Fibroblast of mammary gland (primary cell): ENCODE results near the gene GAP43.

Source experiments
- DNase-seq: peaks from one replicate; pipeline ENCODE4 v3.0.0-alpha.2; 2010; ENCODE audit warnings: low read depth
- H3K4me3 ChIP-seq: 2 replicates; pipeline ENCODE4 v1.5.1; 2011; ENCODE audit warnings: low read depth, mild to moderate bottlenecking, low read length, moderate library complexity; ENCODE audit not compliant: control insufficient read depth
- CTCF ChIP-seq: conservative IDR thresholded peaks from 2 replicates; pipeline ENCODE4 v1.5.1; 2011; ENCODE audit warnings: low read depth, low read length, inconsistent platforms; ENCODE audit not compliant: control insufficient read depth, insufficient read depth

The GAP43 gene

GRCh38 chr3:115648559-115648958 lies 25.2 kb downstream of the GAP43 start:
- no peak for TF ChIP-seq CTCF
- DNase-seq, result peak; percentile 63
- H3K4me3 ChIP-seq, result no peak overlapping the region

DNA sequence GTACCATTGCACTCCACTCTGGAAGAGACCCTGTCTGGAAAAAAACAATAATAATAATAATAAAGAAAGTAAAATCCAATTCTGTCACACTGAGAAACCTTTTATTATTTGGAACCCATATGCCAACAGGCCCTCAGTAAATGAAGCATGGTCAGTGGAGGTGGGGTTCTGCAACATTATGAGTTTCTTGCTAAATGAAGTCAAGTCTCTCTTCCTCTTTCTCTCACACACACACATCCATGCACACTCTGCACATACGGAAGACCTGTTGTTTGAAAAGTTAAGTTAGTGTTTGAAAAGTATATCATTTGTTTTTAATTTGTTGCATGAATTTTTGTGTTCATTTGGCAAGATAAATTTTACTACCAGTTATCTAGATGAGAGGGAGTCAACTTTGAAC lies 27.8 kb downstream of the GAP43 start:
- no peak for DNase-seq
- no peak for TF ChIP-seq CTCF
- no peak overlapping the region for H3K4me3 ChIP-seq

DNA sequence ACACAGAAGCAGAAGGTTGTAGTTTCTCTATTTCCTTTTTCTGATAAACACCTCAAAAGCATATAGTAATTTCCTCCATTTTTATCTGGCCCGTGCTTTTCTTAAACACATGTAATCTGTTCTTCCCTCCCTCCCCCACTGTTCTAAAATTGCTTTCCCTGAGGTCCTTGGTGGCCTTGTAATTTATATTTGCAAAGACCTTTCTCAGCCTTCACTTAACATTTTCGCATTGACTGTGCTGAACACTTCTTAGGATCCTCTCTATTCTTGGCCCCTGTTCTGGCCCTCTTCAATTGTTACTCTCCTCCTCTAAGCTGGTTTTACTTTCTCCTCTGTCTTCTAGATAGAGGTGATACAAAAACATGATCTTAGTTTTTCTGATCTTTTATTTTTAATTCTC lies 28.3 kb downstream of the GAP43 start:
- no peak for TF ChIP-seq CTCF
- no peak overlapping the region for H3K4me3 ChIP-seq
- DNase-seq, result no peak

DNA sequence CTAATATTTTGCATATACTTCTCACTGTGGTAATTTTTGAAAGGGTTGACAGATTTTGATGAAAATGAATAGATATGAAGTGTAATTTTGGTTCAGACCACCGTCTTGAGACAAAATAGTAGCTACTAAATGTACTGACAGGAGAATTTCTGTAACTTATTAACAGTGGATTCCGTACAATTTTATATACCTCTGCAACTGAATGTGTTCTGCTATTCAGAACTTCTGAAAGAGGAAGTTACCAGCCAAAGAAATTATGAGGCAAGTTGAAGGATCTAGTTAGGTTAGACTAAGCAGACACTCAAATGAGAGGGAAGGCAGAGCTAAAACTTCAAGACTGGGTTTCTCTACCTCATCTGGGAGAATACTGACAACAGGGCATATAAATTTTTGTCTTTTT lies 29.4 kb downstream of the GAP43 start:
- H3K4me3 ChIP-seq, result no peak overlapping the region
- no peak for DNase-seq
- no peak for TF ChIP-seq CTCF

DNA sequence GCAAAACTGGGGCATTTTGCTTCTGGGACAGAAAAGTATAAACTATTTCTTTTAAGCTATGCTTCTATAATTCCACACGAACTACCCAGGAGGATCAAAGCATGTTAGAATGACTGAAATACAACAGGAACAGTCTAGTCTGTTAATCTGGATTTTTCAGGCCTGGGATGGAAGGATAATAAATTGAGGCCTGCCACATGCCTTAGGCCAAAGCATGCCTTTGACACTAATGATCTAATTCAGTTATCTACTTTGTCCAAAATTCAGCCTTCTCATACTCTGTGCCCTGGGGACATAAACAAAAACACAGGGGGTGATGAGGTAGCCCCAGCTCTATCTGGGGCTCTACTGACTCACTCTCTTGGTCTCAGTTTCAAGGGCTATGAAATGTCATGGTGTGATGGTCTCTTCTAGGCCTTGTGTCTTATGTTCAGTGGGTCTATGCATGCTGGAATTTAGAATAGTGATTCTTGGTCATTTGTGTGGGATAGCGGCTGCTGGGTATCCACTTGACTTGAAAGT lies 32.5 kb downstream of the GAP43 start:
- TF ChIP-seq CTCF, result no peak
- H3K4me3 ChIP-seq, result no peak overlapping the region
- DNase-seq, result peak; percentile 14

DNA sequence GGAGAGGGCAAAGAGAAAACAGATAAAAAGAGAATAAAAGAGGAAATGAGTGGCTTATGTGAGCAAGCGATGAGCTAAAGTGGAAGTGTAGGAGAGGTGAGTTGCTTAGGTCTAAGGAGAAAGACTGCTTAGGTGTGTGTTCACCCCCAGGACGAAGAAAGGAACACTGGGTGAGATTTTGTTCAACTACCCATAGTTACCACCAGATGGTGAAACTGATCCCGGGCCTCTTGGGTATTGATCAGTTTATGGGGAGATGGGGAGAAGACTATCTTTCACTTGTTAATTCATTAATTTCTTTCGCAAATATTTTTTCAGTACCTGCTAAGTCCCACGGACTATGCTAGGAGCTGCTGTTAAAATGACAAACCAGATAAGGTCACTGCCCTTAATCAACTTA lies 33.9 kb downstream of the GAP43 start:
- DNase-seq, result no peak
- no peak overlapping the region for H3K4me3 ChIP-seq
- no peak for TF ChIP-seq CTCF

DNA sequence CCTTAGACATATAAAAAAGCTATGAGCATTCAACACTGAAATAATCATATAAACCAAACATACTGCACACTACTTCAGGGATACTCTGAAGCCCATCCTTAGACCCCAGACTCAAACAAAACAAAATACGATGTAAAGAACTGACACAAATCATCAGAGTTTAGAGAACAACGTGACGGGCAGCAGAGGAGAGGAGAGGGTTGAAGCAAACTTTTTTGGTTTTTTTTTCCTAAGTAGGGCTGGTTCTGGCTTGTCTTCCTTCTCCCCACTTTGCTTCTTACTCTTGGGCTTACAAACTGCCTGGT lies 34.7 kb downstream of the GAP43 start:
- no peak for TF ChIP-seq CTCF
- H3K4me3 ChIP-seq, result peak overlapping the region; percentile 54
- DNase-seq, result no peak
